ENCODE data around the gene HEYL.

The HEYL gene

DNA sequence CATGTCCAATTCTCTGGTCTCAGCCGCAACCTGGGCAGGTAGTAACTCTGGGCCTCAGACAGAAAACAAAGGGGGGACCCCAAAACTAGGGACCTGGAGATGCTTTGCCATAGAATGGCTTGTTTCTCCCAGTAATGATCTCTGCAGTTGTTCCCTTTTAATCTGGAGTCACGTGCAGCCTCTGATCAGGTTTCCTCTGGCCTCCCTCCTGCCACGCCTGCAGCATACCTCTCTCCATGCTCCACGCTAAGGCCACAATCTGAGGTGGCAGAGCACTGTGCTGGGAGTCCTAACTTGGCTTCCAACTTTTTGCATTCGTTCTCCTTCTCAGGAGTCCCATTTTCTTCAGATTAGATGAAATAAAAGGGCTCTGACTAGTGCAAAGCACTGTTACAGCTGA, 64.8 kb downstream of the HEYL start:
- Histone ChIP-seq H3K9ac (no peak overlapping the region), H3K4me3 (ENCODE audit: low read depth, low read length) (peak overlapping the region; percentile 80), H2AFZ (no peak overlapping the region), H3K27me3 (ENCODE audit: control insufficient read depth, insufficient read depth, low read length) (no peaks in the 10 kb centered on the region), H3K9me3 (ENCODE audit: control insufficient read depth, low read length) (no peaks in the 10 kb centered on the region), H3K4me1 (peaks cover 8% of the 10 kb centered on the region), H3K4me2 (ENCODE audit: low read length) (peak overlapping the region; percentile 87), H3K36me3 (ENCODE audit: control insufficient read depth, insufficient read depth, low read length) (no peaks in the 10 kb centered on the region), H3K27ac (no peak overlapping the region), H3K79me2 (peaks cover 6% of the 10 kb centered on the region)
- TF ChIP-seq, protein P1, sequence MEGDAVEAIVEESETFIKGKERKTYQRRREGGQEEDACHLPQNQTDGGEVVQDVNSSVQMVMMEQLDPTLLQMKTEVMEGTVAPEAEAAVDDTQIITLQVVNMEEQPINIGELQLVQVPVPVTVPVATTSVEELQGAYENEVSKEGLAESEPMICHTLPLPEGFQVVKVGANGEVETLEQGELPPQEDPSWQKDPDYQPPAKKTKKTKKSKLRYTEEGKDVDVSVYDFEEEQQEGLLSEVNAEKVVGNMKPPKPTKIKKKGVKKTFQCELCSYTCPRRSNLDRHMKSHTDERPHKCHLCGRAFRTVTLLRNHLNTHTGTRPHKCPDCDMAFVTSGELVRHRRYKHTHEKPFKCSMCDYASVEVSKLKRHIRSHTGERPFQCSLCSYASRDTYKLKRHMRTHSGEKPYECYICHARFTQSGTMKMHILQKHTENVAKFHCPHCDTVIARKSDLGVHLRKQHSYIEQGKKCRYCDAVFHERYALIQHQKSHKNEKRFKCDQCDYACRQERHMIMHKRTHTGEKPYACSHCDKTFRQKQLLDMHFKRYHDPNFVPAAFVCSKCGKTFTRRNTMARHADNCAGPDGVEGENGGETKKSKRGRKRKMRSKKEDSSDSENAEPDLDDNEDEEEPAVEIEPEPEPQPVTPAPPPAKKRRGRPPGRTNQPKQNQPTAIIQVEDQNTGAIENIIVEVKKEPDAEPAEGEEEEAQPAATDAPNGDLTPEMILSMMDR (IDR thresholded peaks at IDR 0.05) = no peak
